Fibroblast of lung (primary cell): Measurements from ENCODE around the gene TMEM74B.

Experiments used
- EZH2 ChIP-seq: IDR thresholded peaks from 2 replicates; pipeline ENCODE4 v1.5.1; 2012; ENCODE audit warnings: low read length, control low read depth, mild to moderate bottlenecking; ENCODE audit errors: missing control alignments
- TF ChIP-seq, protein P1 (sequence below), 2 donors: IDR thresholded peaks in 1 of 2; conservative IDR thresholded peaks in 1 of 2; 1 replicate in 1 of 2; 2 replicates in 1 of 2; pipeline ENCODE4 v1.5.1; 2011 to 2012; ENCODE audit warnings: low read length in 2 of 2, control low read depth in 1 of 2, inconsistent platforms in 1 of 2, low read depth in 1 of 2, mild to moderate bottlenecking in 1 of 2

DNA sequence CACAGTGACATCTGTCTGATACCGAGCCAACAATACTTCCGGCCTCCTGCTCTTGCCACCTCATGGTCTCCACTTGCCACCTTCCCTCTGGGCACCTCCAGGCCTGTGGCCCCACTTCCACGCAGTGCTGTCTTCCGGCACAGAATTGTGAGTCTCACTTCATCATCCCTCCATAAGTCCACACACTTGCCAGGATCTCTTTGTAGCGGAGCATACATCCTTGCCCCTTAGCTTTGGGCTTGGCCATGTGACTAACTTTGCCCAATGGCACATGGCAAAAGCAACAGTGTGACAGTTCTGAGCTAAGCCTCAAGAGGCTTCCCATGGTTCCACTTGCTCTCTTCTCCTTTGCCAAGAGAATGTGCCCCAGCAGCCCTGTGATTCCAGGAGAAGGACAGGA, 14.0 kb upstream of the TMEM74B start:
- TF ChIP-seq, protein P1, sequence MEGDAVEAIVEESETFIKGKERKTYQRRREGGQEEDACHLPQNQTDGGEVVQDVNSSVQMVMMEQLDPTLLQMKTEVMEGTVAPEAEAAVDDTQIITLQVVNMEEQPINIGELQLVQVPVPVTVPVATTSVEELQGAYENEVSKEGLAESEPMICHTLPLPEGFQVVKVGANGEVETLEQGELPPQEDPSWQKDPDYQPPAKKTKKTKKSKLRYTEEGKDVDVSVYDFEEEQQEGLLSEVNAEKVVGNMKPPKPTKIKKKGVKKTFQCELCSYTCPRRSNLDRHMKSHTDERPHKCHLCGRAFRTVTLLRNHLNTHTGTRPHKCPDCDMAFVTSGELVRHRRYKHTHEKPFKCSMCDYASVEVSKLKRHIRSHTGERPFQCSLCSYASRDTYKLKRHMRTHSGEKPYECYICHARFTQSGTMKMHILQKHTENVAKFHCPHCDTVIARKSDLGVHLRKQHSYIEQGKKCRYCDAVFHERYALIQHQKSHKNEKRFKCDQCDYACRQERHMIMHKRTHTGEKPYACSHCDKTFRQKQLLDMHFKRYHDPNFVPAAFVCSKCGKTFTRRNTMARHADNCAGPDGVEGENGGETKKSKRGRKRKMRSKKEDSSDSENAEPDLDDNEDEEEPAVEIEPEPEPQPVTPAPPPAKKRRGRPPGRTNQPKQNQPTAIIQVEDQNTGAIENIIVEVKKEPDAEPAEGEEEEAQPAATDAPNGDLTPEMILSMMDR (conservative IDR thresholded peaks at IDR 0.05 in 1 of 2, IDR thresholded peaks at IDR 0.05 in 1 of 2; ENCODE audit: low read depth in 1 of 2, low read length in 2 of 2): no peak
- TF ChIP-seq EZH2: no peak
